Left lung (tissue), 10 donors: ENCODE results near the gene MTCH2. TPM values are rescaled to one million over a fixed set of nuclear protein-coding genes. Genes with fewer than 3 reads are reported as not detected.

Experiments
- ATAC-seq: fragments of 200-7000 bp; cut with Tn5 transposase; one replicate; pipeline ENCODE4 v1.9.1; 2020; ENCODE audit warnings: moderate library complexity
- DNase-seq, 4 donors: peaks; one replicate each; pipeline ENCODE4 v3.0.0-alpha.2; 2013 to 2020
- H3K27ac ChIP-seq, 2 donors: fragments of 200-600 bp; sonication (generic) in 1 of 2; one replicate each; pipeline versions ENCODE4 v1.5.0 to v1.8.0; 2020 to 2021
- H3K27me3 ChIP-seq, 2 donors: fragments of 200-600 bp; sonication (generic) in 1 of 2; one replicate each; pipeline versions ENCODE4 v1.5.0 to v1.8.0; 2020 to 2021
- H3K36me3 ChIP-seq, 2 donors: fragments of 200-600 bp; sonication (generic) in 1 of 2; one replicate each; pipeline versions ENCODE4 v1.5.0 to v1.8.0; 2020 to 2021
- H3K4me1 ChIP-seq, 2 donors: fragments of 200-600 bp; one replicate each; pipeline ENCODE4 v1.8.0; 2021
- H3K4me3 ChIP-seq, 2 donors: fragments of 200-600 bp; sonication (generic) in 1 of 2; one replicate each; pipeline versions ENCODE4 v1.5.0 to v1.8.0; 2020 to 2021; ENCODE audit warnings: mild to moderate bottlenecking in 1 of 2
- H3K9me3 ChIP-seq, 2 donors: fragments of 200-600 bp; sonication (generic) in 1 of 2; one replicate each; pipeline versions ENCODE4 v1.5.0 to v1.8.0; 2020 to 2021
- CTCF ChIP-seq, 2 donors: fragments of 200-600 bp; sonication (generic) in 1 of 2; IDR thresholded peaks; one replicate each; pipeline versions ENCODE4 v1.5.0 to v1.8.0; 2021; ENCODE audit warnings: antibody characterized with exemption in 2 of 2
- intact Hi-C, 2 donors: fragments of 100-400 bp; cut with DNase I; formaldehyde crosslinking; loops; one replicate each; pipeline versions ENCODE4 v1.11.2 to v1.14.2; 2022
- polyA plus RNA-seq, 6 donors: library from polyadenylated mRNA; unstranded; fragments of 120-200 nt; gene quantifications; one replicate each; pipeline ENCODE4 v1.2.1, GENCODE V29; 2013; ENCODE audit not compliant: insufficient read length in 6 of 6
- total RNA-seq, 2 donors: library from RNA; stranded (reverse); fragmentation: NEBNext Ultra II Directional; extraction: Animal tissue kit (Norgen Biotek cat#: 25700); gene quantifications; one replicate each; pipeline ENCODE4 v1.2.1, GENCODE V29; 2021
- donor health status: DM: no; HTN: yes; CAD: no.
- donor health status: DM: no; HTN: no; CAD: no.

Gene MTCH2
- total and polyA plus RNA-seq, 8 donors: 53.7 to 116 (median 65.6) TPM

- Histone ChIP-seq H3K9me3 (no peaks in the 10 kb centered on the region), H3K27ac (no peak within 1 kb of the TSS), H3K36me3 (no peaks in the 10 kb centered on the region), H3K27me3 (peaks cover 27 to 64% of the 10 kb centered on the region in 2 donors), H3K4me1 (peaks cover 0 to 11% of the 10 kb centered on the region in 2 donors), H3K4me3 (peak within 1 kb of the TSS in 1 of 2 donors; percentile 9)
- intact Hi-C loops: no loop called here
- no peak for TF ChIP-seq CTCF (IDR thresholded peaks at IDR 0.05)
- ATAC-seq (no peak), DNase-seq (no peak)
Measured at GRCh38 chr11:47593934-47594855, 48.2 kb downstream of the MTCH2 start, which contains the start of gene C1QTNF4. Gene C1QTNF4, minus strand, starts transcription at chr11:47594411. Its CDS starts 3,601 bp downstream, at chr11:47590810.

- DNase-seq (no peak), ATAC-seq (no peak)
- no peak overlapping the region for H3K4me3 ChIP-seq
- no peak for TF ChIP-seq CTCF (IDR thresholded peaks at IDR 0.05)
- no peak overlapping the region for H3K27ac ChIP-seq
- H3K9me3 ChIP-seq: no peaks in the 10 kb centered on the region
- H3K27me3 ChIP-seq: peaks cover 27 to 65% of the 10 kb centered on the region in 2 donors
- peaks cover 0 to 11% of the 10 kb centered on the region in 2 donors for H3K4me1 ChIP-seq
- intact Hi-C loops: no loop called here
- H3K36me3 ChIP-seq: no peaks in the 10 kb centered on the region
Measured at GRCh38 chr11:47593492-47593933, 48.8 kb downstream of the MTCH2 start.

- Histone ChIP-seq H3K27me3 (peaks cover 27 to 65% of the 10 kb centered on the region in 2 donors), H3K36me3 (no peaks in the 10 kb centered on the region), H3K27ac (no peak overlapping the region), H3K9me3 (no peaks in the 10 kb centered on the region), H3K4me1 (peaks cover 0 to 14% of the 10 kb centered on the region in 2 donors), H3K4me3 (no peak overlapping the region)
- intact Hi-C loops: no loop called here
- ATAC-seq (no peak), DNase-seq (no peak)
- no peak for TF ChIP-seq CTCF (IDR thresholded peaks at IDR 0.05)
Measured at GRCh38 chr11:47592970-47593369, 49.4 kb downstream of the MTCH2 start.

GRCh38 chr11:47592251-47592650, 50.1 kb downstream of the MTCH2 start:
- intact Hi-C loops: no loop called here
- no peaks in the 10 kb centered on the region for H3K9me3 ChIP-seq
- peaks cover 27 to 65% of the 10 kb centered on the region in 2 donors for H3K27me3 ChIP-seq
- peaks cover 0 to 19% of the 10 kb centered on the region in 2 donors for H3K4me1 ChIP-seq
- H3K27ac ChIP-seq: no peak overlapping the region
- DNase-seq: no peak
- TF ChIP-seq CTCF (IDR thresholded peaks at IDR 0.05): no peak
- no peak overlapping the region for H3K4me3 ChIP-seq
- no peaks in the 10 kb centered on the region for H3K36me3 ChIP-seq
- ATAC-seq: no peak

- Histone ChIP-seq H3K4me3 (no peak overlapping the region), H3K9me3 (no peaks in the 10 kb centered on the region), H3K27ac (no peak overlapping the region), H3K27me3 (peaks cover 27 to 65% of the 10 kb centered on the region in 2 donors), H3K4me1 (peaks cover 0 to 19% of the 10 kb centered on the region in 2 donors), H3K36me3 (no peaks in the 10 kb centered on the region)
- intact Hi-C loops: no loop called here
- no peak for TF ChIP-seq CTCF (IDR thresholded peaks at IDR 0.05)
- ATAC-seq: no peak
- no peak for DNase-seq
Measured at GRCh38 chr11:47591764-47592163, 50.6 kb downstream of the MTCH2 start.
